CD4-positive, alpha-beta T cell treated with Interleukin-10 for 1 hour (primary cell): Measurements from ENCODE around the gene TYW5.
"Not testable (repeated sequence)": the region's sequence is repeated elsewhere in the genome, so short reads cannot be mapped to it uniquely, and the experiment has no call there.

ENCODE experiments used
- DNase-seq: peaks from one replicate; pipeline ENCODE4 v3.0.0-alpha.2; 2020

Gene TYW5

DNA sequence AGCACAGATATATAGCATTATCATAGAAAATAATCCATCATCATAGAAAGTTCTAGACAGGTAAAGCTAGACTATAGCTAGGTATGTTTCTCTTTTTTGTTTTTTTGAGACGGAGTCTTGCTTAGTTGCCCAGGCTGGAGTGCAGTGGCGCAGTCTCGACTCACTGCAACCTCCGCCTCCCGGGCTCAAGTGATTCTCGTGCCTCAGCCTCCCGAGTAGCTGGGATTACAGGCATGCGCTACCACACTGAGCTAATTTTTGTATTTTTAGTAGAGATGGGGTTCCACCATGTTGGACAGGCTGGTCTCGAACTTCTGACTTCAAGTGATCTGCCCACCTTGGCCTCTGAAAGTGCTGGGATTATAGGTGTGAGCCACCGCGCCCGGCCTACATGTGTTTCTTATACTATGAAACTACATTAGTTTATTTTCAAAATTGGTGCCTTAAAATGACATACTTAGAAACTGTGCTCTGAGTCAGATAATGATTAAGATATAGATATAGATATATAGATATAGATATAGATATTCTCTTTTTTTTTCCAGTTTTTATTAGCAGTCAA is 42.7 kb downstream of the TYW5 start:
- DNase-seq, result not testable (repeated sequence)

DNA sequence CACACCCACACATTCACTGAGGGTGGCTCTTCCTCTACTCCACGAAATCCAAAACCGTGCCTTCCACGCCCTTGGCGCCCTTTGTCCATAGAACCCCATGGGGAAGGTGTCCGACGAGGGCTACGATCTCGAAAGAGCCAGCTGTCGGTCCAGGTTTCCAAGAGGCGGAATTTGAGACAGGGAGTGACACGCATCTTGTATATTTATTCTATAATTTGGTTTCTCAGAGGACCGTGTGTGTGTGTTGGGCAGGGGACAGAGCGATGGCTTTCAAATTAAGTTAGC is 43.5 kb downstream of the TYW5 start:
- DNase-seq, result no peak

- peak; percentile 95 for DNase-seq
These were observed 44.0 kb downstream of the TYW5 start, which contains the start of gene C2orf69 for GRCh38 chr2:199911052-199911876. TSS of gene C2orf69 (plus strand) at chr2:199911293. CDS start at chr2:199911439, 146 bp downstream.

GRCh38 chr2:199910338-199911051 is 44.8 kb downstream of the TYW5 start:
- DNase-seq, result no peak

GRCh38 chr2:199907008-199907714 is 48.1 kb downstream of the TYW5 start:
- no peak for DNase-seq

DNA sequence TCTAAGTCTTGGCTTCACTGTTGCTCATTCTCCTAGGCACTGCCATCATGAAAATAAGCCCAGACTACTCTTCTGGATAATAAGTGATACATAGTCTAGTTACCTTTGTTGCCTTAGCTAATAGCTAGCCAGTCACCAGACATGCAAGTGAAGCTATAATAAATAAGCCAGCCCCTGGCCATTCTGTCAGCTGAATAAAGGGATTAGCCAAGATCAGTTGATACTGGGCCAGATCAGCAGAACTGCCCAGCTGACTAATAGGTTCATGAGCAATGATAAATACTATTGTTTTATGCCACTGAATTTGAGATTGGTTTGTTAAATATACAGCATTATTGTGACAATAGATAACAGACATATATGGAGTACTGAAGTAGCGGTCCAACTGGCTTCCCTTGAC is 52.2 kb downstream of the TYW5 start:
- DNase-seq, result no peak

- no peak for DNase-seq
These were observed 52.7 kb downstream of the TYW5 start for GRCh38 chr2:199902486-199903110.

- no peak for DNase-seq
These were observed 53.3 kb downstream of the TYW5 start for GRCh38 chr2:199901942-199902341.

- DNase-seq, result no peak
These were observed 58.7 kb downstream of the TYW5 start for GRCh38 chr2:199896617-199897016.

GRCh38 chr2:199895406-199895805 is 59.9 kb downstream of the TYW5 start:
- DNase-seq, result no peak

DNA sequence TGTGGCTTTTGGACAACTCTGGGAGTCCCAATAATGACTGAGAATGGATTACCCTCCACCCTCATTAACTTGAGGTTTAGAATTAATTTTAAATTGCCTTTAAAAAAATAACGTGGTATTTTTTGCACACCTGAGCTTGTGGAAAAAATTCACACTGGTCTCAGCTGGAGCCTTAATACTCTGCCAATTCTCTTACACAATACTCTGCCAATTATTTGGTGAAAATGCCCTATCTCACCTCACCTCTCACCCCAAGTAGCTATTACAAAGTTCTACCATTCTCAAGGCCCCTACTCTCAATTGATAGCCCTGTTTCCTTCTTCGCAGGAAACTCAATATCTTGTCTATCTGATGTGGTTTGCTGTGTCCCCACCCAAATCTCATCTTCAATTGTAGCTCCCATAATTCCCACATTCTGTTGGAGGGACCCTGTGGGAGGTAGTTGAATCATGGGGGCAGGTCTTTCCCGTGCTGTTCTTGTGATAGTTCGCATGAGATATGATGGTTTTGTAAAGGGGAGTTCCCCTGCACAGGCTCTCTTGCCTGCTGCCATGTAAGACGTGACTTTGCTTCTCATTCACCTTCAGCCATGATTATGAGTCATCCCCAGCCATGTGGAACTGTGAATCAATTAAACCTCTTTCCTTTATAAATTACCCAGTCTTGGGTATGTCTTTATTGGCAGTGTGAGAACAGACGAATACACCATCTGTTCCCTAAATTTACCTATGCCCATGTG is 71.6 kb downstream of the TYW5 start:
- DNase-seq, result no peak

DNA sequence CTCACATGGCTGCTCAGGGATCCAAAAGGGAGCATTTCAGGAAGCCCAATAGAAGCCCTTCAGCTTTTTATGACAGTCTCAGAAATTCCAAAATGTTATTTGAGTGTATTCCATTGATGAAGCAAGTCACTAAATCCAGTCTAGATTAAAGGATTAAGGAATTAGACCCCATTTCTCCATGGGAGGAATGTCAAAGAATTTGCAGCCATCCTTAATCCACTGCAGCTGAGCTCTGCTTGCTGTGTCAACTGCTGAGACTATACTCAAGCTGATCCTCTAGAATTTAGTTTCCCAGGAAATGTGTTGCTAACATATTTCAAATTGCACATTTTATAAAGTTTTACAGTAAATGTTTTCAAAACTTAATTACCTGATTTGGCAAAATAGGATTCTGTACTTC is 72.6 kb downstream of the TYW5 start:
- DNase-seq, result no peak
